Measurements from ENCODE around the gene EPHB4.
"Not testable (repeated sequence)": the region's sequence is repeated elsewhere in the genome, so short reads cannot be mapped to it uniquely, and the experiment has no call there.

DNA sequence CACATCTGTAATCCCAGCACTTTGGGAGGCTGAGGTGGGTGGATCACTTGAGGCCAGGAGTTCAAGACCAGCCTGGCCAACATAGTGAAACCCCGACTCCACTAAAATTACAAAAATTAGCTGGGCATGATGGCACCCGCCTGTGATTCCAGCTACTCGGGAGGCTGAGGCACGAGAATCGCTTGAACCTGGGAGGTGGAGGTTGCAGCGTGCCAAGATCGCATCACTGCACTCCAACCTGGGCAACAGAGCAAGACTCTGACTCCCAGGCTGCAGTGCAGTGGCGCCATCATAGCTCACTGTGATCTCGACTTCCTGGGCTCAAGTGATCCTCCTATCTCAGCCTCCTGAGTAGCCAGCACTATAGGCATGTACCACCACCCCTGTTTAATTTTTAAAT, 27.6 kb upstream of the EPHB4 start:
- TF ChIP-seq, protein P1, sequence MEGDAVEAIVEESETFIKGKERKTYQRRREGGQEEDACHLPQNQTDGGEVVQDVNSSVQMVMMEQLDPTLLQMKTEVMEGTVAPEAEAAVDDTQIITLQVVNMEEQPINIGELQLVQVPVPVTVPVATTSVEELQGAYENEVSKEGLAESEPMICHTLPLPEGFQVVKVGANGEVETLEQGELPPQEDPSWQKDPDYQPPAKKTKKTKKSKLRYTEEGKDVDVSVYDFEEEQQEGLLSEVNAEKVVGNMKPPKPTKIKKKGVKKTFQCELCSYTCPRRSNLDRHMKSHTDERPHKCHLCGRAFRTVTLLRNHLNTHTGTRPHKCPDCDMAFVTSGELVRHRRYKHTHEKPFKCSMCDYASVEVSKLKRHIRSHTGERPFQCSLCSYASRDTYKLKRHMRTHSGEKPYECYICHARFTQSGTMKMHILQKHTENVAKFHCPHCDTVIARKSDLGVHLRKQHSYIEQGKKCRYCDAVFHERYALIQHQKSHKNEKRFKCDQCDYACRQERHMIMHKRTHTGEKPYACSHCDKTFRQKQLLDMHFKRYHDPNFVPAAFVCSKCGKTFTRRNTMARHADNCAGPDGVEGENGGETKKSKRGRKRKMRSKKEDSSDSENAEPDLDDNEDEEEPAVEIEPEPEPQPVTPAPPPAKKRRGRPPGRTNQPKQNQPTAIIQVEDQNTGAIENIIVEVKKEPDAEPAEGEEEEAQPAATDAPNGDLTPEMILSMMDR (IDR thresholded peaks at IDR 0.05): not testable (repeated sequence)
- TF ChIP-seq POLR2AphosphoS5, POLR2A (IDR thresholded peaks at IDR 0.05): not testable (repeated sequence)
